ENCODE results near the gene PIGK.
"Not testable (repeated sequence)": the region's sequence is repeated elsewhere in the genome, so short reads cannot be mapped to it uniquely, and the experiment has no call there.

Gene PIGK

GRCh38 chr1:77222496-77222895, 3.3 kb upstream of the PIGK start:
- Histone ChIP-seq H3F3A (ENCODE audit: insufficient read depth, low read length) (no peaks in the 10 kb centered on the region), H3K9me2 (ENCODE audit: low read depth, low read length) (no peaks in the 10 kb centered on the region), H3K27ac (ENCODE audit: low read depth, low read length, poor library complexity, severe bottlenecking) (no peak overlapping the region)

GRCh38 chr1:77220687-77221463, 1.6 kb upstream of the PIGK start:
- TF ChIP-seq EZH2 (IDR thresholded peaks at IDR 0.05; ENCODE audit: borderline replicate concordance, low read length) (no peak), CTCF (IDR thresholded peaks at IDR 0.05; ENCODE audit: low read length) (no peak)
- Histone ChIP-seq H3K9ac (ENCODE audit: low read length) (no peak overlapping the region), H3K4me3 (ENCODE audit: low read depth, low read length, poor library complexity, severe bottlenecking) (no peak overlapping the region), H3K27me3 (ENCODE audit: insufficient read depth, low read length) (no peaks in the 10 kb centered on the region), H3K79me2 (ENCODE audit: insufficient read depth, low read length) (peaks cover 13% of the 10 kb centered on the region), H3K9me3 (ENCODE audit: low read length) (no peaks in the 10 kb centered on the region), H2AFZ (ENCODE audit: low read length) (no peak overlapping the region), H3K4me1 (ENCODE audit: insufficient read depth, low read length, severe bottlenecking) (peaks cover 25% of the 10 kb centered on the region), H3K27ac (ENCODE audit: low read depth, low read length, poor library complexity, severe bottlenecking) (no peak overlapping the region), H3K4me2 (ENCODE audit: low read length) (no peak overlapping the region), H3K9me2 (ENCODE audit: low read depth, low read length) (no peaks in the 10 kb centered on the region), H3K36me3 (ENCODE audit: insufficient read depth, low read length) (peaks cover 7% of the 10 kb centered on the region), H3F3A (ENCODE audit: insufficient read depth, low read length) (no peaks in the 10 kb centered on the region), H4K20me1 (ENCODE audit: insufficient read depth, low read length) (no peaks in the 10 kb centered on the region)

More at GRCh38 chr1:77222496-77222895, 3.3 kb upstream of the PIGK start:
- H2AFZ ChIP-seq (ENCODE audit: low read length) = no peak overlapping the region
- no peaks in the 10 kb centered on the region for H3K9me3 ChIP-seq (ENCODE audit: low read length)
- H3K9ac ChIP-seq (ENCODE audit: low read length) = no peak overlapping the region
- no peaks in the 10 kb centered on the region for H3K27me3 ChIP-seq (ENCODE audit: insufficient read depth, low read length)
- no peak overlapping the region for H3K4me3 ChIP-seq (ENCODE audit: low read depth, low read length, poor library complexity, severe bottlenecking)
- H3K36me3 ChIP-seq (ENCODE audit: insufficient read depth, low read length) = peaks cover 7% of the 10 kb centered on the region
- H4K20me1 ChIP-seq (ENCODE audit: insufficient read depth, low read length) = no peaks in the 10 kb centered on the region
- H3K79me2 ChIP-seq (ENCODE audit: insufficient read depth, low read length) = peaks cover 8% of the 10 kb centered on the region; the same call in 1 of the 2 replicates
- TF ChIP-seq EZH2 (IDR thresholded peaks at IDR 0.05; ENCODE audit: borderline replicate concordance, low read length) (no peak), CTCF (IDR thresholded peaks at IDR 0.05; ENCODE audit: low read length) (no peak)
- H3K4me1 ChIP-seq (ENCODE audit: insufficient read depth, low read length, severe bottlenecking) = peaks cover 20% of the 10 kb centered on the region
- H3K4me2 ChIP-seq (ENCODE audit: low read length) = no peak overlapping the region

GRCh38 chr1:77218477-77219165, 609 bp downstream of the PIGK start:
- H3K27me3 ChIP-seq (ENCODE audit: insufficient read depth, low read length) = no peaks in the 10 kb centered on the region
- peaks cover 25% of the 10 kb centered on the region for H3K4me1 ChIP-seq (ENCODE audit: insufficient read depth, low read length, severe bottlenecking)
- peaks cover 7% of the 10 kb centered on the region for H3K36me3 ChIP-seq (ENCODE audit: insufficient read depth, low read length)
- H3F3A ChIP-seq (ENCODE audit: insufficient read depth, low read length) = no peaks in the 10 kb centered on the region
- TF ChIP-seq EZH2 (IDR thresholded peaks at IDR 0.05; ENCODE audit: borderline replicate concordance, low read length) (no peak), CTCF (IDR thresholded peaks at IDR 0.05; ENCODE audit: low read length) (no peak)
- peak overlapping the region; percentile 79 for H3K27ac ChIP-seq (ENCODE audit: low read depth, low read length, poor library complexity, severe bottlenecking)
- H3K9ac ChIP-seq (ENCODE audit: low read length) = peak overlapping the region; percentile 99
- peak overlapping the region; percentile 99 for H3K4me3 ChIP-seq (ENCODE audit: low read depth, low read length, poor library complexity, severe bottlenecking)
- peaks cover 17% of the 10 kb centered on the region for H3K79me2 ChIP-seq (ENCODE audit: insufficient read depth, low read length)
- H3K9me3 ChIP-seq (ENCODE audit: low read length) = no peaks in the 10 kb centered on the region
- peak overlapping the region; percentile 88 for H3K4me2 ChIP-seq (ENCODE audit: low read length)
- peak overlapping the region; percentile 99 for H2AFZ ChIP-seq (ENCODE audit: low read length)
- H3K9me2 ChIP-seq (ENCODE audit: low read depth, low read length) = no peaks in the 10 kb centered on the region
- no peaks in the 10 kb centered on the region for H4K20me1 ChIP-seq (ENCODE audit: insufficient read depth, low read length)

GRCh38 chr1:77204043-77204442, 15.2 kb downstream of the PIGK start:
- not testable (repeated sequence) for H3K9me2 ChIP-seq (ENCODE audit: low read depth, low read length); H3K27me3 ChIP-seq (ENCODE audit: insufficient read depth, low read length); H3K36me3 ChIP-seq (ENCODE audit: insufficient read depth, low read length); H4K20me1 ChIP-seq (ENCODE audit: insufficient read depth, low read length); H3K27ac ChIP-seq (ENCODE audit: low read depth, low read length, poor library complexity, severe bottlenecking); H3F3A ChIP-seq (ENCODE audit: insufficient read depth, low read length); H3K4me3 ChIP-seq (ENCODE audit: low read depth, low read length, poor library complexity, severe bottlenecking); H3K4me1 ChIP-seq (ENCODE audit: insufficient read depth, low read length, severe bottlenecking); H3K4me2 ChIP-seq (ENCODE audit: low read length); H2AFZ ChIP-seq (ENCODE audit: low read length); H3K9me3 ChIP-seq (ENCODE audit: low read length); H3K79me2 ChIP-seq (ENCODE audit: insufficient read depth, low read length); H3K9ac ChIP-seq (ENCODE audit: low read length)
